Stimulated activated naive CD4-positive, alpha-beta T cell (primary cell): ENCODE data around the gene DLG2.
"Not testable (repeated sequence)": the region's sequence is repeated elsewhere in the genome, so short reads cannot be mapped to it uniquely, and the experiment has no call there.

ENCODE experiments used
- DNase-seq, 6 experiments: peaks; one replicate each; lab custom pipeline; 2025; lab: John Stamatoyannopoulos, UW

The DLG2 gene

DNA sequence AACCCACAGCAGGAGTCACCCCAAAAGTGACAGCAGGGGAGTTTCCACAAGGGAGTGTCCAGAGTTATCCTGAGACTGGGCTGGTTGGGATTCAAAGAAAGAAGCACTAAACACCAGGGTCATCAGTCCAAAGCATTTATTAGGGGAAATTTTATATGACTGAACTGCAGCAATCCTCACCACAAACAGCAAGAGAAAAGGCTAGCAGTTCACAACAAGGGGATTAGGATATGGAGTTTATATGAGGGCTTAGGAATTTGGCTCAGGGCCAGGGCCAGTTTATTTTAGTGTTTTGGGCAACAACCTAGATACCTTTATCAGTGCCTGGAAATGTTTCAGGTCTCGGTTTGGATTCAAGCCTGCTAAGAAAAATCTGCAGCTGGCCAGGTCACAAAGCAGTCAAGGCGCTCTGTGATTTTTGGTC is 16.1 kb upstream of the DLG2 start:
- DNase-seq, result no peak

DNA sequence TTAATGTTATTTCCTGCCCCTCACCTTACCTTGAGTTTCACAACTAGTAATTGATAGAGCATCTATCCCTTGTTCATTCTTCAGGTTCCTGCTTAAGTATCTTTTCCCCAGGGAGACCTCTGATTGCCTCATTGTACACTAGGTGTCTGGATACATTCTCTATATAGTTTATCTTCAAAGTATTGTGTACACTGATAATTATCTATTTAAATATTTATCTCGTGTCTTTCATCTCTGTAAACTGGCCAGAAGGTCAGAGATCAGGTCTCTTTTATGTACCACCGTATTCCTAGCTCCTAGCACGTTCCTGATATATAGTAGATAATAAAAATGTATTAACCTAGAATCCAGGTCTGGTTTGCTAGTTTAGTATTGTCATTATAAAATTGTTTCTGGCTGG is 7.6 kb upstream of the DLG2 start:
- no peak for DNase-seq

DNA sequence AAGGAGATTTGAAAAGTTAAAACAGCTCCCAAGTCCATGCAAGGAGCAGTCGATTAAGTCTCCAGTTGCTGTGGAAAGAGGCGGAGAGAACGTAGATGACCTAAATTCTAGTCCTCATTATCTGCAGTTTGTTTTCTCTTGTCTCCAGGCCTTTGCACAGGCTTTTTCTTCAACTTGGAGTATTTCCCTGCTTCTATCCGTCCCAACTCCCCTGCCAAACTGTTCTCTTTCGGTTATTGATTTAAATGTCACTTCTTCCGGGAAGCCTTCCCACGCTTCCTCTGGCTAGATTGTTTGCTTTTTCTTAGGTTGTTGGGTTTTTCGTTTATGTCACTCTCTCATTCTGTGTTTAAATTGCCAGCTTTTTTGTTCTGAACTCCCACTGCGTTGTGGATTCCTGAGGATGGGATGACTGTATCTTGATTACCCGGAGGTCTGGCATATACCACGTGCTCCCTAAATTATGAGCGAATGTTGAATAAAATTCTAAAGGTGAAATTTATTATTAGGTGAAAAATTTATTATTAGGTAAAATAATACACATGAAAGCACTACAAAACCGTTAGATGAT is 1.7 kb upstream of the DLG2 start:
- no peak for DNase-seq

DNA sequence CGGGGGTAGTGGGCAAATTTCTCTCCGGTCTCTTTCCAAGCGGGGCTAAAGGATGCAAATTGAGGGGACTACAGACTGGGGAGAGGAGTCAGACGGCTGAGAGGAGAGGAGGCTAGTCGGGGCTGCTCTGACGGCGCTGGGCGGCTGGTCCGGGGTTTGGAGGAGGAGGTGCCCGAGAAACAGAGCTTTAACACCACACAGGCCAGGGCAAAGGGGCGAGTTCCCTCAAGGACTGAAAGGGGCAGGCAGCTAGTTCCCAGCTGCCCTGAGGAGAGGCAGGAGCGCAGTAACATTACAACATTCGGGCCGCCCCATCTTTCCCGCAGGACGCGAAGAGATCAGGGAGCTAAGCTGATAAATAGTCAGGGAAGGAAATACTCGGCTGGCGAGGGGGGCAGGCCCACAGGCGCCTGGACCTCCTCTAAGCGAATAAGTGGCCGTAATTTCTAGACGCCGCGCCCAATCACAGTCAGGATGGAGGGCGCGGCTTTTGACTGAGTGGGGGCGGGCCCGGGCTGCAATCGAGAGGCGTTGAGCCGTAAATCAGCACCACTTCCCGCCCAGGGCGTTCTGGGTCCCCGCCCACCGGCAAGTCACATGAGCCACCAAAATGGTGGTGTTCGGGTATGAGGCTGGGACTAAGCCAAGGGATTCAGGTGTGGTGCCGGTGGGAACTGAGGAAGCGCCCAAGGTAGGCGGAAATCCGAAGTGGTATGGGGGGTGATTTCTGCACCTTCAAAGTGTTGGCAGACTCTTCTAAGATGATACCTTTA is 1.0 kb upstream of the DLG2 start, which contains the start of gene TMEM126B:
Gene TMEM126B, plus strand, starts transcription at position 596 of the 773 bp plus-strand sequence. Its CDS starts 15 bp downstream, at position 611.
- peak; percentile 91 to 94 (median 92) for DNase-seq

DNA sequence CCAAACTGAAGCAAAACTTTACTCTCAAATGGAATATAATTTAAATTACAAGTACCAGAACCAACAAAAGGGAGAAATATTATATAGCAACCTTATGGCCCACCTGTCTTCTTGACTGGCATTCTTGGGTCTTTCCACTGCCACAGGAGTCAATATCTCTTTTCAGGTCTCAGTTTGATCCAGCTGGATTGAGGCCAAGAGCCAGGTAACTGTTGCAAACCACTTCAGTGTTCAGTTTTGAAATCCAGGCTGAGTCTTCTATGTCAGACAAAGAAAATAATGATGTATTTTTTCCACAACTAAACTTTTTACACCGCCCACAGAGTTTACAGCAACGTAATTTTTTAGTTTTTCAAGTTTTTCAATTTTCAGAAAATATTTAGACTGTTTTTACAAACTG is 648 bp downstream of the DLG2 start:
- no peak for DNase-seq

DNA sequence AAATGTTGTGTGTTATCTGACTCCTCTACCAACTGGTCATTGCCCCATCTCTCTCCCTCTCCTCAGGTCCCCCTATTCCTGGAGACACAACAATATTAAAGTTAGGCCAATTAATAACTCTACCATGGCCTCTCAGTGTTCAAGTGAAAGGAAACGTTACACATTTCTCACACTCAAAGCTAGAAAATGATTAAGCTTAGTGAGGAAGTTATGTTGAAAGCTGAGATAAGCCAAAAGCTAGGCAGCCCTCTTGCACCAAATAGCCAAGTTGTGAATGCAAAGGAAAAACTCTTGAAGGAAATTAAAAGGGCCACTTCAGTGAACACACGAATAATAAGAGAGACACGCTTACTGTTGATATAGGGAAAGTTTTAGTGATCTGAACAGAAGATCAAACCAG is 6.9 kb downstream of the DLG2 start:
- DNase-seq, result no peak

DNA sequence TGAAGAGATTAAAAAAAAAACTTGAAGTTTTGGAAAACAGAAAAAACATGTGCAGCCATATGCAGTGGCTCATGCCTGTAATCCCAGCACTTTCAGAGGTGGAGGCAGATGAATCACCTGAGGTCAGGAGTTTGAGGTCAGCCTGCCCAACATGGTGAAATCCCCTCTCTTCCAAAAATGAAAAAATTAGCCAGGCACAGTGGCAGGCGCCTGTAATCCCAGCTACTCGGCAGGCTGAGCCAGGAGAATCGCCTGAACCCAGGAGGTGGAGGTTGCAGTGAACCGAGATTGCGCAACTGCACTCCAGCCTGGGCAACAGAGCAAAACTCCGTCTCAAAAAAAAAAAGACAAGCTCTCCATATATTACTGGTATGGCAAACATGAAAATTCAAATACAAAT is 7.6 kb downstream of the DLG2 start:
- no peak for DNase-seq

DNA sequence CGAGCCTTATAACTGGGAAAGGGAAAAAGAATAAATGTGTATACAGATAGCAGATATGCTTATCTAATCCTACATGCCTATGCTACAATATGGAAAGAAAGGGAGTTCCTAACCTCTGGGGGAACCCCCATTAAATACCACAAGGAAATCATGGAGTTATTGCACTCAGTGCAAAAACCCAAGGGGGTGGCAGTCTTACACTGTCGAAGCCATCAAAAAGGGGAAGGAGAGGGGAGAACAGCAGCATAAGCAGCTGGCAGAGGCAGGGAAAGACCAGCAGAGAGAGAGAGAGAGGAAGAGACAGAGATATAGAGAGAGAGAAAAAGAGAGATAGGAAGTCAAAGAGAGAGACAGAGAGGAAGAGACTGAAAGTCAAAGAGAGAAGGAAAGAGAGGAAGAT is 15.5 kb downstream of the DLG2 start:
- not testable (repeated sequence) for DNase-seq

DNA sequence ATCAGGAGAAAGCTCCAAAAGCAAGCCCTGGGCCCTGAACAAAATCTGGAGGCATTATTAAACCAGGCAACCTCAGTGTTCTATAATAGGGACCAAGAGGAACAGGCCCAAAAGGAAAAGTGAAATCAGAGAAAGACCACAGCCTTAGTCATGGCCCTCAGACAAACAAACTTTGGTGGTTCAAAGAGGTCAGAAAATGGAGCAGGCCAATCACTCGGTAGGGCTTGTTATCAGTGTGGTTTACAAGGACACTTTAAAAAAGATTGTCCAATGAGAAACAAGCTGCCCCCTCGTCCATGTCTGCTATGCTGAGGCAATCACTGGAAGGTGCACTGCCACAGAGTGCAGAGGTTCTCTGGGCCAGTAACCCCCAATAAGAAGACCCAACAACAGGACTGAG is 17.9 kb downstream of the DLG2 start:
- not testable (repeated sequence) for DNase-seq

DNA sequence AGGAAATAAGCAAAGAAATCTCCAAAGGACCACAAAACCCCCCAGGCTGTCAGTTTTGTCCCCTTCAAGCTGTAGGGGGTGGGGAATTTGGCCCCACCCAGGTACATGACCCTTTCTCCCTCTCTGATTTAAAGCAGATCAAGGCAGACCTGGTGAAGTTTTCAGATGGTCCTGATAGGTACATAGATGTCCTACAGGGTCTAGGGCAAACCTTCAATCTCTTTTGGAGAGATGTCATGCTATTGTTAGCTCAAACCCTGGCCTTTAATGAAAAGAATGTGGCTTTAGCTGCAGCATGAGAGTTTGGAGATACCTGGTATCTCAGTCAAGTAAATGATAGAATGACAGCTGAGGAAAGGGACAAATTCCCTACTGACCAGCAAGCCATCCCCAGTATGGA is 18.5 kb downstream of the DLG2 start:
- DNase-seq, result not testable (repeated sequence)

DNA sequence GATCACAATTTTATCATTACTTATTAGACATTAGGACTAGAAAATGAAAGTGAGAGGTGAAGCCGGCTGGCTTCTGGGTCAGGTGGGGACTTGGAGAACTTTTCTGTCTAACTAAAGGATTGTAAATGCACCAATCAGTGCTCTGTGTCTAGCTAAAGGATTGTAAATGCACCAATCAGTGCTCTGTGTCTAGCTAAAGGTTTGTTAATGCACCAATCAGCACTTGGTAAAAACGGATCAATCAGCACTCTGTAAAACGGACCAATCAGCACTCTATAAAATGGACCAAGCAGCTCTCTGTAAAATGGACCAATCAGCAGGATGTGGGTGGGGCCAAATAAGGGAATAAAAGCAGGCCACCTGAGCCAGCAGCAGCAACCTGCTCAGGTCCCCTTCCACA is 20.9 kb downstream of the DLG2 start:
- DNase-seq, result not testable (repeated sequence)

DNA sequence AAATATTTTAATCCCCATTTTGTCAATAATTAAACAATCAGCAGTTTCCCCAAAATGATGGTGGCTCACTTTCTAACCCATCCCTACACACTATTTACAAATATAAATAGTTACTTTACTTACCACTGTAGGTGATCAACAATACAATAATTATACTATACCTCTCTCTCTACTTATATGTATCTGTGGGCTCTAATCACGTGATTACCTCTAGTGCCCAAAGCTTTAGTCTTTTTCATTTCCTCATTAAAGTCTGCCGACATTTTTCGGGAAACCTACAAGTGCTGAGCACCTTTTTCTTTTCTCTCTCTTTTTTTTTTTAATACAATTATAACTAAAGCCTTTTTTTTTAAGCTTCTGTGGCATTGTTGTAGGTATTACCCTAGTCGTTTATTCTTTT is 23.9 kb downstream of the DLG2 start:
- DNase-seq, result no peak

DNA sequence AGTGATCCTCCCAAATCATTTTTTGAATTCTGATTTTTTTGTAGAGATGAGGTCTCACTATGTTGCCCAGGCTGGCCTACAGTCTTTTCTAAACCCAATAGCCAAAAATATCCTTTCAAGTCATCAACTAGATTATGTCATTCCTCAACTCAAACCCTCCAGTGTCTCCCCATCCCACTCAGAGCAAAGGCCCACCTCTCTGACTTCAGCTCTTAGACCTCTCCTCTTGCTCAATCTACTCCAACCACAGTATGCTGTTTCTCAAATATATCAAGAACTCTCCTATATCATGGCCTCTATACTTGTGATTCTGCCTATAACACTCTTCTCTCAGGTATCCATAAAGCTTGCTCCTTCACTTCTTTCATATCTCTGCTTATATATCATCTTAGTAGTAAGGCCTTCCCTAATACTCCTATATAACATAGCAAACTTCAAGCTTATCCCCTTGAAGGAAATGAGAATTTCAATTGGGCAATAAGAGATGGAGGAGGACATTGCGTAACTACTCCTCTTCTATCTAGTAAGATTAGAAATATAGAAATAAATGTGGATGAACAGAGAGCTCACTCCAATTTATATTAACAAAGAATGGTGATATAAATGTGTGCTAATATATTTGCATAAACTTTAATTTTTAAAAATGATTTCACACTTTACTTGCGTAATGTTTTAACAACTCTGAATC is 24.5 kb downstream of the DLG2 start:
- DNase-seq, result no peak

DNA sequence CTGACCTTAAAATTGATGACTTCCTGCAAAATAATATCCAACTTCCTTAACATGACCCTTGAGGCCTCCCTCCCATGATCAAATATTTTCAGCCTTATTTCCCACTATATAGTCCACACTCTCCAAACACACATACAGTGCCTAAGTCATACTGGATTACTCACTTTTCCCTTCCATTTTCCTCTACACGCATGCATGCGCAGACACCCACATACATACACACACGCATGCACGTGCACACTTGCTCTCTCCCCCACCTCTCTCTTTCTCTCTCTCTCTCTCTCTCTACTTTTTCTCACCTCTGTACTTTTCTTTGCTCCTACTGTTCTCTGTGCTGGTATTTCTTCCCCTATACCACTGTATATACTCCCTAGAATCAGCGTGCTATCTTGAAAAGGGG is 28.1 kb downstream of the DLG2 start:
- DNase-seq, result no peak

DNA sequence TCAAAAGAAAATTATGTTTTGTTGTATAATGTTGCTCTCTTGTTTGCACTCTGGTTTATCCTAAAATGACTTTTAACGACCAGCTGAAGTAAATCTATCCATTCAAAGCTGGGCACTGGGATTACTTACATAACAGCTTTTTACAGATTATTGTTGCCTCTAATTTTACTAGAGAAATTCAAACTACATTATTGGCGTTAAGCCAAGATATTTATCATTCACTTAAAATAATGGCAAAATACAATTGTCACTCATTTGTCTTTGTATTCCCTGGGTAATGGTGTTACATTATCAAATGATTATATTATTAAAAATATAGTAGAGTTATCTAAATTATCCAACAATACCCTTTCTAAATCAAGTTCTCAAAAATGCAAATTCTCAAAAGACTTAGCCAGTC is 30.3 kb downstream of the DLG2 start:
- no peak for DNase-seq

DNA sequence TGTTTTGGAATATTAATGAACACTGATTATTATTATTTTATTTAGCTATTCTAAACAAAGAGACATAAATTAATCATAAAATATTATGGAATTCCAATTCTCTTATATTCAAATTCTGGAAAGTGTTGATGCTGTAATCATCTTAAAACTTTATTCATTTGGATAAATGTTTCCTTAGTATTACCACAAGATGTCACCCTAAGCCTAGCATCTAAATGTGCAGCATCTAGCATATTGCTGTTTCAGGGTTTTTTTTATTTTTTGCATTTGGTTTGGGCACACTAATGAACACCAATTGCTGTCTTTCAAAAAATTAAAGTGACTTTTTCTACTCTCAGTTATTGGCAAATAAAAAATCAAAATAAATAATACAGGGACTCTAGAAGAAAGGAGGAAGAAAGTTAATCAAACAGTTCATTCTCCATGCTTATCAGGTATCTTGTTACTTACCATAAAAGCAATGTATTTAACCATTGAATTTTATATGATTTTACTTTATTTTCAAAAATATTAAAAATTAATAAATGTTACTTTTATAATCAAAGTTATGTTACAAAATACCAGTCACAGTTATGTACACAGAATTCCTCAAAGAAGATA is 31.8 kb downstream of the DLG2 start:
- peak in 3 of 6 experiments; percentile 21 to 62 (median 61) for DNase-seq

DNA sequence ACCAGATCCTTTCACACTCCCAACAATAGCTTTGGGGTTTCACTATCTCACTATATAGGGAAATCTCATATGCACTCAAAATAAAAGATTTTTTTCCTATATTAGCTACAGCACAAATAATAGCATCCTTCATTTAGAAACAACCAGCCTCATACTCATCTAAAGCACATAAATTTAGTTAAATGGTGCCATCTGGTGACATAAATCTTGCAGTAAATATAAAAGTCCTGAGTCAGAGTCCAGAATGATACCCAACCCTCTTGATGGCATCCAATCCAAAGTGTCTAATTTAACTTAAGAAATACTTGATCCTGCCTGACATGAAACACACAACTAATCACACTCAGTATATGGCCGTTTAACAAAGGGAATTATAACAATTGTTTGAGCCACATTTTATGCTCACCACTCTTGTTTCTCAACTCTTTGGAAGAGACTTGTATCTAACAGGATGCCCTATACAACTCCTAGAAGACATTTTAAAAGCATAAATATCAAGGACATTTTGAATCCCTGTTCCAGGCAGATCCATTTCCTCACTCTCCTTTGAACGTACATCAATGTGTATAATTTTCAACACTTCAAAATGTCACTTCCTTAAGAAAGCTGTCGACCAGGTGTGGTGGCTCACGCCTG is 36.2 kb downstream of the DLG2 start:
- no peak for DNase-seq

DNA sequence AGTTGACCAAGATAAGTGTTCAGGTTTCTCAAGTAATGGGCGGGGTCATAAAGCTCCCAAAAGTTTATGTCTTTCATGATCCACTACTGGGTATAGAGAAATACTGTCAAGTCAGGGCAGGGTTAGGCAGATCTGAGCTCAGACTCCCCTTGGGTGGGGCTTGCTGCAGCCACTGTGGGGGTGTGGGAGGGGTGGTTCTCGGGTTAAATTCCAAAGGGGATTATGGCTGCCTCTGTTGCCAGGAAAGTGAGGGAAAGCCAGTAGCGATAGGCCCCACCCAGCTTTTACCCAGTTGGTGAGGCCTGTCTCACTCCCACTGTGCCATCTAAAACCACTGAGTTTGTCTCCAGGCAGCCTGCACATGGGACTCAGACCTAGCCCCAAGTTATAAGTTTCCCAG is 37.8 kb downstream of the DLG2 start:
- no peak for DNase-seq

DNA sequence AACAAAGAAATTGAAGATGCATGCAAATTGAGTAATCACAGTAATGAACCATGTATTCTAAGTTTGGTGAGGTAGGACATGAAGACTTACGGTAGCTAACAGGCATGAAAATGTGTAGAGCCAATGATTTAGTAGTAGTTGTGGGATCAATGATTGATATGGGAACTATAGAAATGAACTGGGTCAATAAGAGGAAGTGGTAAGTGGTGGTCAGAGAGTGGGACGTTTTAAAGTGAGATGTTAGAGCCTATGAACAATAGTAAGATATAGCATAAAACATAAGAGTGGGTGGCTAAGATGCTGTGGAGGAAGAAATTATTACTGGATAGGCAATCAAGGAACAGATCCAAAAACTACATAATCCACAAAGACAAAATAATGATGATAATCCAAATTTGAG is 45.0 kb downstream of the DLG2 start:
- no peak for DNase-seq

DNA sequence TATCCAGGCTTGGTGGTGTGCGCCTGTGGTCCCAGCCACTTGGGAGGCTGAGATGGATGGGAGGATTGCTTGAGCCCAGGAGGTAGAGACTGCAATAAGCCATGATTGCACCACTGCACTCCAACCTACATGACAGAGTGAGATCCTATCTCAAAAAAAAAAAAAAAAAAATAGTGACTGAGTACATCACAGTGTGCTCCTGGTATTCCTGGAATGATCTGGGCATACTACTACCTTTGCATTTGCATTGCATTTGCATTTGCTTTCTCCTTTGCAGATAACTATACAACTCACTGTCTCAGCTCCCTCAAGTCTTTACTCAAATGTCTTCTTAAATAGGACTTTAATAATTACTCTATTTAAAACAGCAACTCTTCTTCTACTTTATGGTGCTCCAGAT is 51.8 kb downstream of the DLG2 start:
- DNase-seq, result no peak

DNA sequence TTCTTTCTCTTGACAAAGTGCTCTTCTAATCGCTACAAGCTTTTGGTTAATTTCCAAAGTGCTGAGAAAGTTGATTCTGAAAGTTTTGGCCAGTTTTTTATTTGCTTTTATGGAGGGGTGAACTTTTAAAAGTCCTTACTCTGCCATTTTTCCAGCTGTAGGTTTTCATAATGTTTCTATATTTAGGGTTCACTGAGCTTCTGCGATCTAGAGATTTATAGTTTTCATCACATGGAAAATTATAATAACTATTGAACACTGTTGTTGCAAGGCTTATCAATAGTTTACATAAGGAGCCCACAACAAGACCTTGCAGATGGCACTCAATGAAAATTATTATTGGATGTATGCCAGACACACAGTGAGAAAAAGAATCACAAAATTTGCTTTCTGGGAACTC is 55.1 kb downstream of the DLG2 start:
- DNase-seq, result no peak

DNA sequence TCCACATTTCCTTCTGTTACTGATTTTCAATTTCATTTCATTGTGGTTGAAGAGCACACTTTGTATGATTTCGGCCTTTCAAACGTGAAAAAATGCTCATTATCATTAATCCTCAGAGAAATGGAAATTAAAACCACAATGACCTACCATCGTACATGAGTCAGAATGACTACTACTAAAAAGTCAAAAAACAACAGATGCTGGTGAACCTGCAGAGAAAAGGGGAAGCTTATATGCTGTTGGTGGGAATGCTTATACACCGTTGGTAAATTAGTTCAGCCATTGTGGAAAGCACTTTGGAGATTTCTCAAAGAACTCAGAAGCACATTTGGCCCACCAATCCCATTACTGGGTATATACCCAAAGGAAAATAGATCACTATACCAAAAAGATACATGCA is 57.6 kb downstream of the DLG2 start:
- no peak for DNase-seq
